Measurements from ENCODE around the gene CDH4. TPM values are rescaled to one million over a fixed set of nuclear protein-coding genes. Genes with fewer than 3 reads are reported as not detected.

The CDH4 gene
- total and polyA plus RNA-seq, 2 donors (not counting 1 experiment from before 2014, with no cell fraction given): not detected

- H3K4me3 ChIP-seq (ENCODE audit: control extremely low read depth in 1 of 5, extremely low read depth in 1 of 5, insufficient read depth in 1 of 5, low read depth in 2 of 5, low read length in 4 of 5): no peak overlapping the region
- POLR2A ChIA-PET: no interaction called here
- TF ChIP-seq CTCF (IDR thresholded peaks at IDR 0.05) (no peak), EZH2 (IDR thresholded peaks at IDR 0.05; ENCODE audit: borderline replicate concordance, insufficient read depth, low read depth, low read length, poor library complexity, severe bottlenecking) (no peak)
Observed at GRCh38 chr20:61876952-61877728, 625.1 kb downstream of the CDH4 start.

GRCh38 chr20:61877776-61878477, 625.9 kb downstream of the CDH4 start:
- no peaks in the 10 kb centered on the region for H3K9me3 Mint-ChIP-seq (ENCODE audit: insufficient read depth)
- H3K27me3 ChIP-seq (replicated peaks in 1 of 4; ENCODE audit: control extremely low read depth in 1 of 4, control insufficient read depth in 3 of 4, insufficient read depth in 4 of 4, low read length in 3 of 4): no peaks in the 10 kb centered on the region
- no peaks in the 10 kb centered on the region for H3K36me3 ChIP-seq (replicated peaks in 1 of 2; ENCODE audit: control extremely low read depth in 1 of 2, control insufficient read depth in 1 of 2, extremely low read depth in 1 of 2, insufficient read depth in 2 of 2, low read length in 1 of 2)
- H3K27me3 Mint-ChIP-seq: no peaks in the 10 kb centered on the region
- DNase-seq (no peak), ATAC-seq (ENCODE audit: low read depth) (no peak)
- H3K4me1 ChIP-seq (ENCODE audit: control insufficient read depth in 2 of 2, insufficient read depth in 2 of 2, low read length in 2 of 2): no peaks in the 10 kb centered on the region
- CTCF ChIA-PET: interaction anchor here (1.2 kb wide), 1 partner anchor 9 kb away, joined by 3 read pairs; no protein-coding TSS in a partner anchor
- H4K20me1 ChIP-seq (ENCODE audit: control insufficient read depth, insufficient read depth, low read length, poor library complexity, severe bottlenecking): no peaks in the 10 kb centered on the region
- H3K4me1 Mint-ChIP-seq: no peaks in the 10 kb centered on the region
- H3K27ac ChIP-seq (ENCODE audit: low read length in 2 of 2): no peak overlapping the region
- H3K4me3 ChIP-seq (ENCODE audit: control extremely low read depth in 1 of 5, extremely low read depth in 1 of 5, insufficient read depth in 1 of 5, low read depth in 2 of 5, low read length in 4 of 5): no peak overlapping the region
- no peak overlapping the region for H3K4me3 Mint-ChIP-seq
- H3K9ac ChIP-seq (ENCODE audit: low read length): no peak overlapping the region
- H3K9me3 ChIP-seq (ENCODE audit: control extremely low read depth in 1 of 3, control insufficient read depth in 2 of 3, insufficient read depth in 1 of 3, low read length in 2 of 3): peaks cover 0 to 19% (median 0%) of the 10 kb centered on the region in 3 donors
- no peak for TF ChIP-seq CTCF (IDR thresholded peaks at IDR 0.05)
- H3K27ac Mint-ChIP-seq: no peak overlapping the region
- 88% methylated on average over 23 of the region's 23 CpGs for WGBS (ENCODE audit: insufficient coverage)
- intact Hi-C loops (cut with micrococcal nuclease): no loop called here
- POLR2A ChIA-PET: no interaction called here
- no peak overlapping the region for H2AFZ ChIP-seq (ENCODE audit: insufficient read depth, low read depth, low read length, poor library complexity, severe bottlenecking)
- no peaks in the 10 kb centered on the region for H3K79me2 ChIP-seq (ENCODE audit: control insufficient read depth, insufficient read depth, low read length)
- no peak overlapping the region for H3K4me2 ChIP-seq (replicated peaks; ENCODE audit: low read depth, low read length, poor library complexity, severe bottlenecking)

More at GRCh38 chr20:61876952-61877728, 625.1 kb downstream of the CDH4 start:
- Histone ChIP-seq H3K79me2 (ENCODE audit: control insufficient read depth, insufficient read depth, low read length) (no peaks in the 10 kb centered on the region), H3K4me1 (ENCODE audit: control insufficient read depth in 2 of 2, insufficient read depth in 2 of 2, low read length in 2 of 2) (no peaks in the 10 kb centered on the region), H3K9ac (ENCODE audit: low read length) (no peak overlapping the region), H3K27ac (ENCODE audit: low read length in 2 of 2) (no peak overlapping the region), H3K4me2 (replicated peaks; ENCODE audit: low read depth, low read length, poor library complexity, severe bottlenecking) (no peak overlapping the region), H3K9me3 (ENCODE audit: control extremely low read depth in 1 of 3, control insufficient read depth in 2 of 3, insufficient read depth in 1 of 3, low read length in 2 of 3) (peaks cover 0 to 19% (median 0%) of the 10 kb centered on the region in 3 donors), H4K20me1 (ENCODE audit: control insufficient read depth, insufficient read depth, low read length, poor library complexity, severe bottlenecking) (no peaks in the 10 kb centered on the region), H3K36me3 (replicated peaks in 1 of 2; ENCODE audit: control extremely low read depth in 1 of 2, control insufficient read depth in 1 of 2, extremely low read depth in 1 of 2, insufficient read depth in 2 of 2, low read length in 1 of 2) (no peaks in the 10 kb centered on the region), H2AFZ (ENCODE audit: insufficient read depth, low read depth, low read length, poor library complexity, severe bottlenecking) (no peak overlapping the region), H3K27me3 (replicated peaks in 1 of 4; ENCODE audit: control extremely low read depth in 1 of 4, control insufficient read depth in 3 of 4, insufficient read depth in 4 of 4, low read length in 3 of 4) (no peaks in the 10 kb centered on the region)
- ATAC-seq (ENCODE audit: low read depth) (no peak), DNase-seq (no peak)
- Mint-ChIP-seq H3K9me3 (ENCODE audit: insufficient read depth) (no peaks in the 10 kb centered on the region), H3K27me3 (no peaks in the 10 kb centered on the region), H3K4me3 (no peak overlapping the region), H3K27ac (no peak overlapping the region), H3K4me1 (no peaks in the 10 kb centered on the region)
- CTCF ChIA-PET: interaction anchor here (1.2 kb wide), 1 partner anchor 9 kb away, joined by 3 read pairs; no protein-coding TSS in a partner anchor
- 92% methylated on average over 22 of the region's 30 CpGs for WGBS (ENCODE audit: insufficient coverage)
- intact Hi-C loops (cut with micrococcal nuclease): no loop called here

Measured in B cell (primary cell).